ENCODE results near the gene PIGW. TPM values are rescaled to one million over a fixed set of nuclear protein-coding genes. Genes with fewer than 3 reads are reported as not detected.

PIGW gene
- polyA plus RNA-seq, 3 donors: 10.3 to 17.0 (median 11.2) TPM

Other genes starting within 250 kb of the PIGW start
- gene TBC1D3G, start 211.1 kb upstream of the PIGW start, polyA plus RNA-seq (ENCODE audit: insufficient read length in 3 of 3): not detected
- 1 to 10 TPM in 1 of 3 donors, not detected in 2; 3.3 TPM for gene TBC1D3H, start 146.6 kb upstream of the PIGW start, polyA plus RNA-seq (ENCODE audit: insufficient read length in 3 of 3)
- gene ZNHIT3, start 48.3 kb upstream of the PIGW start, polyA plus RNA-seq (ENCODE audit: insufficient read length in 3 of 3): 10 to 100 TPM; 60.9 to 73.1 (median 70.2) TPM
- 10 to 100 TPM; 42.1 to 62.8 (median 45.5) TPM for gene MYO19, start 119 bp upstream of the PIGW start, polyA plus RNA-seq (ENCODE audit: insufficient read length in 3 of 3)
- 10 to 100 TPM; 76.7 to 95.9 (median 91.3) TPM for gene GGNBP2, start 9.9 kb downstream of the PIGW start, polyA plus RNA-seq (ENCODE audit: insufficient read length in 3 of 3)
- 10 to 100 TPM; 23.5 to 27.5 (median 25.9) TPM for gene DHRS11, start 56.9 kb downstream of the PIGW start, polyA plus RNA-seq (ENCODE audit: insufficient read length in 3 of 3)
- 1 to 10 TPM; 3.7 to 5.6 (median 4.3) TPM for gene MRM1, start 66.6 kb downstream of the PIGW start, polyA plus RNA-seq (ENCODE audit: insufficient read length in 3 of 3)

Data from renal cortex interstitium (tissue), 3 donors.